SK-N-SH (cell line): ENCODE results near the gene TRAF1. TPM values are rescaled to one million over a fixed set of nuclear protein-coding genes. Genes with fewer than 3 reads are reported as not detected.

ENCODE experiments used
- CTCF ChIA-PET: fragments of 300-600, 350-600 bp; formaldehyde crosslinking; extraction: SDS; loops from one replicate; lab custom pipeline; 2021; lab: Yijun Ruan, JAX
- POLR2A ChIA-PET: fragments of 350-600 bp; sonication (Branson Sonifier 250); formaldehyde crosslinking; extraction: SDS; loops from one replicate; lab custom pipeline; 2020; ENCODE audit warnings: antibody characterized with exemption, inconsistent platforms; lab: Yijun Ruan, JAX
- DNase-seq: peaks from one replicate; pipeline ENCODE4 v3.0.0; 2012
- H2AFZ ChIP-seq: fragments of 200-600 bp; sonication (generic); 2 replicates; pipeline ENCODE4 v1.8.1; 2016; ENCODE audit warnings: antibody characterized with exemption, mild to moderate bottlenecking, low read depth
- H3F3A ChIP-seq: fragments of 200-600 bp; sonication (generic); replicated peaks from 2 replicates; pipeline ENCODE3; 2016; ENCODE audit warnings: antibody characterized with exemption, mild to moderate bottlenecking; ENCODE audit not compliant: insufficient read depth
- H3K27ac ChIP-seq, 2 experiments: fragments of 200-500 bp in 1 of 2; fragments of 200-600 bp in 1 of 2; sonication (Bioruptor generic) in 1 of 2; sonication (generic), shearing (Covaris generic) in 1 of 2; 2 replicates each; pipeline versions ENCODE4 v1.5.1 to v1.6.1; 2014 to 2016; ENCODE audit warnings: low read depth in 2 of 2, inconsistent platforms in 1 of 2, low read length in 1 of 2, mild to moderate bottlenecking in 1 of 2, mixed read lengths in 1 of 2
- H3K27me3 ChIP-seq: fragments of 200-600 bp; sonication (generic), shearing (Covaris generic); 2 replicates; pipeline ENCODE4 v1.6.1; 2016; ENCODE audit warnings: mixed run types; ENCODE audit not compliant: insufficient read depth
- H3K36me3 ChIP-seq, 2 experiments: fragments of 200-500 bp in 1 of 2; fragments of 200-600 bp in 1 of 2; sonication (Bioruptor generic) in 1 of 2; sonication (generic) in 1 of 2; replicated peaks in 1 of 2; 2 replicates each; pipeline versions ENCODE3 to v1.5.1; 2014 to 2016; ENCODE audit warnings: low read length in 1 of 2, mild to moderate bottlenecking in 1 of 2; ENCODE audit not compliant: insufficient read depth in 2 of 2, control insufficient read depth in 1 of 2
- H3K4me1 ChIP-seq, 2 experiments: fragments of 200-500 bp in 1 of 2; fragments of 200-600 bp in 1 of 2; sonication (Bioruptor generic) in 1 of 2; sonication (generic), shearing (Covaris generic) in 1 of 2; 2 replicates each; pipeline versions ENCODE4 v1.5.1 to v1.6.1; 2014 to 2016; ENCODE audit warnings: low read depth in 1 of 2, low read length in 1 of 2, mixed run types in 1 of 2; ENCODE audit not compliant: insufficient read depth in 2 of 2, control insufficient read depth in 1 of 2
- H3K4me2 ChIP-seq: fragments of 200-600 bp; sonication (generic), shearing (Covaris generic); 2 replicates; pipeline ENCODE4 v1.6.1; 2017; ENCODE audit warnings: mixed run types
- H3K4me3 ChIP-seq, 2 experiments: fragments of 200-500 bp in 1 of 2; fragments of 200-600 bp in 1 of 2; sonication (Bioruptor generic) in 1 of 2; sonication (generic), shearing (Covaris generic) in 1 of 2; 2 replicates each; pipeline versions ENCODE4 v1.5.1 to v1.8.1; 2014 to 2016; ENCODE audit warnings: low read depth in 2 of 2, inconsistent platforms in 1 of 2, low read length in 1 of 2, mild to moderate bottlenecking in 1 of 2, mixed read lengths in 1 of 2, moderate library complexity in 1 of 2
- H3K79me2 ChIP-seq: fragments of 200-600 bp; sonication (generic); 2 replicates; pipeline ENCODE4 v1.8.1; 2017; ENCODE audit warnings: mild to moderate bottlenecking; ENCODE audit not compliant: insufficient read depth
- H3K9ac ChIP-seq: fragments of 200-600 bp; sonication (generic); 2 replicates; pipeline ENCODE4 v1.6.1; 2017; ENCODE audit warnings: mixed run types
- H3K9me2 ChIP-seq: fragments of 200-600 bp; sonication (generic); 2 replicates; pipeline ENCODE4 v1.6.1; 2017; ENCODE audit warnings: mixed run types
- H3K9me3 ChIP-seq: fragments of 200-600 bp; sonication (generic); 2 replicates; pipeline ENCODE4 v1.6.1; 2017; ENCODE audit warnings: mixed run types, mild to moderate bottlenecking, moderate library complexity
- H4K20me1 ChIP-seq: fragments of 200-600 bp; sonication (generic); 2 replicates; pipeline ENCODE4 v1.6.1; 2017; ENCODE audit warnings: mild to moderate bottlenecking, mixed run types; ENCODE audit not compliant: insufficient read depth
- EP300 ChIP-seq, 2 experiments: IDR thresholded peaks; 2 replicates each; pipeline versions ENCODE4 v1.4.0 to v1.6.1; 2012; ENCODE audit warnings: borderline replicate concordance in 1 of 2, low read depth in 1 of 2, low read length in 1 of 2
- JUND ChIP-seq: IDR thresholded peaks from 2 replicates; pipeline ENCODE4 v1.4.0; 2012
- NRF1 ChIP-seq: IDR thresholded peaks from 2 replicates; pipeline ENCODE4 v1.6.1; 2012; ENCODE audit warnings: low read depth, mild to moderate bottlenecking, low read length
- RAD21 ChIP-seq: IDR thresholded peaks from 2 replicates; pipeline ENCODE4 v1.6.1; 2012; ENCODE audit warnings: mild to moderate bottlenecking, low read length
- WGBS: methylation state at CpG from one replicate; pipeline ENCODE4 v1.1.6; 2017; ENCODE audit warnings: low lambda C conversion rate; 5-methylcytosine and 5-hydroxymethylcytosine counted together
- polyA plus RNA-seq, 3 experiments: library from polyadenylated mRNA; depleted of rRNA; stranded (reverse); fragments of >200 nt; gene quantifications; 2 replicates each; pipeline ENCODE4 v1.2.3, GENCODE V29; 2012
- TF ChIP-seq, protein P1 (sequence below): fragments of 150-350 bp; IDR thresholded peaks from 2 replicates; pipeline ENCODE4 v1.6.1; 2017; ENCODE audit warnings: antibody characterized with exemption, low read length, low read depth, borderline replicate concordance
- TF ChIP-seq, protein P2 (sequence below): IDR thresholded peaks from 2 replicates; pipeline ENCODE4 v1.6.1; 2012; ENCODE audit warnings: mild to moderate bottlenecking, low read depth, low read length, moderate library complexity

TRAF1 gene
- polyA plus RNA-seq, 1 of the 3 experiments (the other 2 are of a cell fraction) = 1.2 TPM

DNA sequence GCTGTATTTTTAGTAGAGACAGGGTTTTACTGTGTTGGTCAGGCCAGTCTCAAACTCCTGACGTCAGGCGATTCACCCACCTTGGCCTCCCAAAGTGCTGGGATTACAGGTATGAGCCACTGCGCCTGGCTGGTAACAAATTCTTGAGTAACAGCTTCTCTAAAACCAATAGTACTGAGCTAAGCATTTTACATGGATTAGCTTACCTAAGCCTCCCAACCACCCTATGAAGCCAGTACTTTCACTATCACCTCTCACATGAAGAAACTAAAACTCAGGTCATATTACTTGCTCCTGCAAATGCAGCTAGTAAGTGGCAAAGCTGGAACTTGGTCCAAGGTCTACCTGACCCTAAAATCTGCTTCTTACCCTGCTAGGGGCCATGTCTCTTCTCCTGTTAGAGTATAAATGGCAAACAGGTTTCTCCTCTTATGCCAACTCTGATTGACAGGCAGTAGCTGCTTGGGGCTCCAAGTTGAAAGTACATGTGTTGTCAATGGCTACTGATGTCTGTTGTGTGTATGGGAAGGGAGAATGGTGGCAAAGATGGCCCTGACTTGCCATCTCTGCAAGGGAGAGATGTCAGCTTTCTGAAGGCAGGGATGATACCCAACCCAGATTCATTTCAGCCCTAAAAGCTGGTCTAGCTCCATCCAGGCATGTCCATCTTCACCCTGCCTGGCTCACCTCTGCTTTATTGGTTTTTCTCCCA lies 53.6 kb downstream of the TRAF1 start:
- no peak overlapping the region for H3K27ac ChIP-seq
- TF ChIP-seq JUND (no peak), EP300 (IDR thresholded peaks at IDR 0.05; ENCODE audit: borderline replicate concordance in 1 of 2, low read depth in 1 of 2, low read length in 1 of 2) (no peak), NRF1 (no peak)
- no peak overlapping the region for H3K4me3 ChIP-seq
- peaks cover 8% of the 10 kb centered on the region for H3F3A ChIP-seq
- H3K36me3 ChIP-seq = peaks cover 16 to 27% of the 10 kb centered on the region in 2 experiments
- no peak overlapping the region for H3K4me2 ChIP-seq
- no peak overlapping the region for H3K9ac ChIP-seq
- H3K27me3 ChIP-seq = no peaks in the 10 kb centered on the region
- no peak overlapping the region for H2AFZ ChIP-seq
- CTCF ChIA-PET = interaction anchor here (0.5 to 3.3 kb wide), 5 partner anchors 10 to 342 kb away, joined by 3 to 12 read pairs (median 4); no protein-coding TSS in a partner anchor
- peaks cover 26% of the 10 kb centered on the region for H3K79me2 ChIP-seq
- POLR2A ChIA-PET = interaction anchor here (1.1 kb wide), 2 partner anchors 18 to 62 kb away, joined by 3 read pairs; no protein-coding TSS in a partner anchor
- 93% methylated on average over 3 of the region's 3 CpGs for WGBS
- no peaks in the 10 kb centered on the region for H4K20me1 ChIP-seq
- H3K9me2 ChIP-seq = no peaks in the 10 kb centered on the region
- no peaks in the 10 kb centered on the region for H3K9me3 ChIP-seq
- DNase-seq = no peak
- H3K4me1 ChIP-seq = peaks cover 13 to 22% of the 10 kb centered on the region in 2 experiments; a peak in 3 of 4 replicates

DNA sequence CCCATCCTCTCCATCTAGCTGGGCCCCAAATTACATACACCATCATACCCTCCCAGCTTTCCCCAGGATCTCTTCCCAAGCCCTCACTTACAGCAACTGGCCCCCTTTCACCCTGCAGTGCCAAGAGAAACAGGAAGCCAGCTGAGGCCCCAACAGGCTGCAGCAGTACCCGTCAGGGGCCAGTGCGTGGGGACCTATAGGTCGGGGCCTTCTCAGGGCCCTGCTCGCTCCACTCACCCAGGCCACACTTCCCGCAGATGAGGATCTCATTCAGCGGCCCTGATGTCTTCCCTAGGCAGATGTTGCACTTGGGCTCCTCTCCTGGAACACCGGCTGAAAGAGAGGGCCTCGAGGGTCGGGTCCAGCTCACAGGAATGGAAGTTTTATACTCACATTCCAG lies 56.4 kb downstream of the TRAF1 start:
- H2AFZ ChIP-seq = no peak overlapping the region
- H3K36me3 ChIP-seq = peaks cover 27 to 31% of the 10 kb centered on the region in 2 experiments
- no peak overlapping the region for H3K4me3 ChIP-seq
- no peak for DNase-seq
- TF ChIP-seq, protein P1, sequence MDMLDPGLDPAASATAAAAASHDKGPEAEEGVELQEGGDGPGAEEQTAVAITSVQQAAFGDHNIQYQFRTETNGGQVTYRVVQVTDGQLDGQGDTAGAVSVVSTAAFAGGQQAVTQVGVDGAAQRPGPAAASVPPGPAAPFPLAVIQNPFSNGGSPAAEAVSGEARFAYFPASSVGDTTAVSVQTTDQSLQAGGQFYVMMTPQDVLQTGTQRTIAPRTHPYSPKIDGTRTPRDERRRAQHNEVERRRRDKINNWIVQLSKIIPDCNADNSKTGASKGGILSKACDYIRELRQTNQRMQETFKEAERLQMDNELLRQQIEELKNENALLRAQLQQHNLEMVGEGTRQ = no peak
- TF ChIP-seq RAD21 (no peak), EP300 (IDR thresholded peaks at IDR 0.05; ENCODE audit: borderline replicate concordance in 1 of 2, low read depth in 1 of 2, low read length in 1 of 2) (no peak)
- TF ChIP-seq, protein P2, sequence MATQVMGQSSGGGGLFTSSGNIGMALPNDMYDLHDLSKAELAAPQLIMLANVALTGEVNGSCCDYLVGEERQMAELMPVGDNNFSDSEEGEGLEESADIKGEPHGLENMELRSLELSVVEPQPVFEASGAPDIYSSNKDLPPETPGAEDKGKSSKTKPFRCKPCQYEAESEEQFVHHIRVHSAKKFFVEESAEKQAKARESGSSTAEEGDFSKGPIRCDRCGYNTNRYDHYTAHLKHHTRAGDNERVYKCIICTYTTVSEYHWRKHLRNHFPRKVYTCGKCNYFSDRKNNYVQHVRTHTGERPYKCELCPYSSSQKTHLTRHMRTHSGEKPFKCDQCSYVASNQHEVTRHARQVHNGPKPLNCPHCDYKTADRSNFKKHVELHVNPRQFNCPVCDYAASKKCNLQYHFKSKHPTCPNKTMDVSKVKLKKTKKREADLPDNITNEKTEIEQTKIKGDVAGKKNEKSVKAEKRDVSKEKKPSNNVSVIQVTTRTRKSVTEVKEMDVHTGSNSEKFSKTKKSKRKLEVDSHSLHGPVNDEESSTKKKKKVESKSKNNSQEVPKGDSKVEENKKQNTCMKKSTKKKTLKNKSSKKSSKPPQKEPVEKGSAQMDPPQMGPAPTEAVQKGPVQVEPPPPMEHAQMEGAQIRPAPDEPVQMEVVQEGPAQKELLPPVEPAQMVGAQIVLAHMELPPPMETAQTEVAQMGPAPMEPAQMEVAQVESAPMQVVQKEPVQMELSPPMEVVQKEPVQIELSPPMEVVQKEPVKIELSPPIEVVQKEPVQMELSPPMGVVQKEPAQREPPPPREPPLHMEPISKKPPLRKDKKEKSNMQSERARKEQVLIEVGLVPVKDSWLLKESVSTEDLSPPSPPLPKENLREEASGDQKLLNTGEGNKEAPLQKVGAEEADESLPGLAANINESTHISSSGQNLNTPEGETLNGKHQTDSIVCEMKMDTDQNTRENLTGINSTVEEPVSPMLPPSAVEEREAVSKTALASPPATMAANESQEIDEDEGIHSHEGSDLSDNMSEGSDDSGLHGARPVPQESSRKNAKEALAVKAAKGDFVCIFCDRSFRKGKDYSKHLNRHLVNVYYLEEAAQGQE = no peak
- H3K9me3 ChIP-seq = no peaks in the 10 kb centered on the region
- peaks cover 17% of the 10 kb centered on the region; the same call in 1 of the 2 replicates for H3K79me2 ChIP-seq
- no peaks in the 10 kb centered on the region for H4K20me1 ChIP-seq
- H3K4me2 ChIP-seq = no peak overlapping the region
- no peaks in the 10 kb centered on the region for H3K27me3 ChIP-seq
- H3K4me1 ChIP-seq = peaks cover 1 to 8% of the 10 kb centered on the region in 2 experiments; a peak in 2 of 4 replicates
- H3K9me2 ChIP-seq = no peaks in the 10 kb centered on the region
- H3F3A ChIP-seq = peaks cover 3% of the 10 kb centered on the region
- no peak overlapping the region for H3K9ac ChIP-seq
- POLR2A ChIA-PET = no interaction called here
- 96% methylated on average over 5 of the region's 9 CpGs for WGBS
- H3K27ac ChIP-seq = no peak overlapping the region
- CTCF ChIA-PET = interaction anchor here (1.1 to 1.6 kb wide), 2 partner anchors 66 to 114 kb away, joined by 4 to 6 read pairs; no protein-coding TSS in a partner anchor
